CD14-positive monocyte (primary cell): ENCODE measurements around the gene DHRS9. TPM values are rescaled to one million over a fixed set of nuclear protein-coding genes. Genes with fewer than 3 reads are reported as not detected.
A peak's percentile ranks its signal among the peaks of the same experiment; 100 is the strongest.

Experiments used
- DNase-seq, 3 donors: peaks; one replicate each; pipeline ENCODE4 v3.0.0-alpha.2; 2011 to 2022
- H2AFZ ChIP-seq: 2 replicates; pipeline ENCODE4 v1.6.0; 2012; ENCODE audit warnings: mild to moderate bottlenecking, low read depth, low read length, inconsistent platforms; ENCODE audit not compliant: insufficient read depth, poor library complexity, severe bottlenecking
- H3K27ac ChIP-seq, 2 donors: 1 replicate in 1 of 2; 2 replicates in 1 of 2; pipeline ENCODE4 v1.5.1; 2012 to 2013; ENCODE audit warnings: low read length in 2 of 2, control low read depth in 1 of 2, inconsistent platforms in 1 of 2, low read depth in 1 of 2, mild to moderate bottlenecking in 1 of 2
- H3K27me3 ChIP-seq, 2 donors: one replicate each; pipeline versions ENCODE4 v1.6.0 to v1.6.1; 2011 to 2013; ENCODE audit warnings: low read length in 2 of 2; ENCODE audit not compliant: control insufficient read depth in 2 of 2, insufficient read depth in 2 of 2
- H3K36me3 ChIP-seq, 2 donors: replicated peaks in 1 of 2; 1 replicate in 1 of 2; 2 replicates in 1 of 2; pipeline versions ENCODE4 v1.5.1 to v1.6.1; 2012 to 2013; ENCODE audit warnings: low read length in 2 of 2, control low read depth in 1 of 2, inconsistent platforms in 1 of 2, mild to moderate bottlenecking in 1 of 2; ENCODE audit not compliant: insufficient read depth in 2 of 2, control insufficient read depth in 1 of 2
- H3K4me1 ChIP-seq, 2 donors: 1 replicate in 1 of 2; 2 replicates in 1 of 2; pipeline versions ENCODE4 v1.5.1 to v1.6.1; 2012 to 2013; ENCODE audit warnings: low read length in 2 of 2, control low read depth in 1 of 2, inconsistent platforms in 1 of 2, mild to moderate bottlenecking in 1 of 2, moderate library complexity in 1 of 2; ENCODE audit not compliant: insufficient read depth in 2 of 2, control insufficient read depth in 1 of 2
- H3K4me2 ChIP-seq: replicated peaks from 2 replicates; pipeline ENCODE3; 2012; ENCODE audit warnings: low read length, moderate library complexity, mild to moderate bottlenecking; ENCODE audit not compliant: poor library complexity, severe bottlenecking; ENCODE audit errors: extremely low read depth
- H3K4me3 ChIP-seq, 3 experiments: fragments of 200-600 bp in 1 of 3; sonication (generic) in 1 of 3; replicated peaks in 1 of 3; 1 replicate in 2 of 3; 2 replicates in 1 of 3; pipeline ENCODE4 v1.5.1; 2011 to 2013; ENCODE audit warnings: low read length in 3 of 3, mild to moderate bottlenecking in 3 of 3, control low read depth in 2 of 3, low read depth in 2 of 3, inconsistent platforms in 1 of 3, moderate library complexity in 1 of 3
- H3K79me2 ChIP-seq: 2 replicates; pipeline ENCODE4 v1.6.0; 2012; ENCODE audit warnings: mild to moderate bottlenecking, control low read depth, inconsistent platforms, low read length, moderate library complexity; ENCODE audit not compliant: insufficient read depth
- H3K9ac ChIP-seq: 2 replicates; pipeline ENCODE4 v1.6.0; 2017; ENCODE audit warnings: low read length, mild to moderate bottlenecking; ENCODE audit not compliant: insufficient read depth, poor library complexity, severe bottlenecking
- H3K9me3 ChIP-seq, 2 donors: replicated peaks in 1 of 2; 1 replicate in 1 of 2; 2 replicates in 1 of 2; pipeline versions ENCODE4 v1.5.1 to v1.6.1; 2012 to 2013; ENCODE audit warnings: low read length in 2 of 2, control low read depth in 1 of 2; ENCODE audit not compliant: control insufficient read depth in 1 of 2, insufficient read depth in 1 of 2
- H4K20me1 ChIP-seq: 2 replicates; pipeline ENCODE4 v1.6.0; 2012; ENCODE audit warnings: mild to moderate bottlenecking, low read length, control low read depth, moderate library complexity; ENCODE audit not compliant: insufficient read depth
- H3K27ac Mint-ChIP-seq, 7 donors: one replicate each; pipeline ENCODE4 v1.8.0; 2020; ENCODE audit warnings: mild to moderate bottlenecking in 7 of 7, mixed read lengths in 7 of 7, moderate library complexity in 6 of 7, inconsistent platforms in 2 of 7
- H3K27me3 Mint-ChIP-seq, 3 donors: one replicate each; pipeline ENCODE4 v1.8.0; 2021 to 2022; ENCODE audit warnings: low read depth in 3 of 3, mild to moderate bottlenecking in 3 of 3, mixed read lengths in 3 of 3, moderate library complexity in 3 of 3, inconsistent platforms in 1 of 3
- H3K36me3 Mint-ChIP-seq, 2 donors: one replicate each; pipeline ENCODE4 v1.8.0; 2020; ENCODE audit warnings: mixed read lengths in 2 of 2, inconsistent platforms in 1 of 2, mild to moderate bottlenecking in 1 of 2
- H3K4me1 Mint-ChIP-seq: one replicate; pipeline ENCODE4 v1.8.0; 2020; ENCODE audit warnings: mild to moderate bottlenecking, mixed read lengths
- H3K4me3 Mint-ChIP-seq, 2 donors: one replicate each; pipeline ENCODE4 v1.8.0; 2020; ENCODE audit warnings: mild to moderate bottlenecking in 2 of 2, mixed read lengths in 2 of 2, moderate library complexity in 1 of 2
- H3K9me3 Mint-ChIP-seq, 7 donors: one replicate each; pipeline ENCODE4 v1.8.0; 2020 to 2022; ENCODE audit warnings: mixed read lengths in 7 of 7, mild to moderate bottlenecking in 6 of 7, moderate library complexity in 6 of 7, inconsistent platforms in 2 of 7
- WGBS: methylation state at CpG from one replicate; pipeline ENCODE4 v1.1.5; 2013; ENCODE audit warnings: missing lambda C conversion rate; ENCODE audit not compliant: insufficient coverage; 5-methylcytosine and 5-hydroxymethylcytosine counted together
- intact Hi-C, 2 donors: fragments of 100-400 bp; cut with micrococcal nuclease; formaldehyde crosslinking; loops; one replicate each; pipeline versions ENCODE4 v1.15.0 to v1.15.1; 2023
- polyA plus RNA-seq, 3 donors: library from polyadenylated mRNA; depleted of rRNA in 1 of 3; unstranded in 2 of 3; stranded (reverse) in 1 of 3; fragments of 300-500 nt in 2 of 3; fragments of >200 nt in 1 of 3; fragmentation: Illumina TruSeq in 2 of 3; gene quantifications; 1 replicate in 2 of 3; 2 replicates in 1 of 3; pipeline ENCODE4 v1.2.3, GENCODE V29; 2012 to 2021
- TF ChIP-seq, protein P1 (sequence below): fragments of 200-600 bp; IDR thresholded peaks from one replicate; pipeline ENCODE4 v1.8.0; 2022; ENCODE audit warnings: antibody characterized with exemption, mild to moderate bottlenecking

DHRS9 gene
- polyA plus RNA-seq, 3 donors = 10.0 to 12.9 (median 10.0) TPM

DNA sequence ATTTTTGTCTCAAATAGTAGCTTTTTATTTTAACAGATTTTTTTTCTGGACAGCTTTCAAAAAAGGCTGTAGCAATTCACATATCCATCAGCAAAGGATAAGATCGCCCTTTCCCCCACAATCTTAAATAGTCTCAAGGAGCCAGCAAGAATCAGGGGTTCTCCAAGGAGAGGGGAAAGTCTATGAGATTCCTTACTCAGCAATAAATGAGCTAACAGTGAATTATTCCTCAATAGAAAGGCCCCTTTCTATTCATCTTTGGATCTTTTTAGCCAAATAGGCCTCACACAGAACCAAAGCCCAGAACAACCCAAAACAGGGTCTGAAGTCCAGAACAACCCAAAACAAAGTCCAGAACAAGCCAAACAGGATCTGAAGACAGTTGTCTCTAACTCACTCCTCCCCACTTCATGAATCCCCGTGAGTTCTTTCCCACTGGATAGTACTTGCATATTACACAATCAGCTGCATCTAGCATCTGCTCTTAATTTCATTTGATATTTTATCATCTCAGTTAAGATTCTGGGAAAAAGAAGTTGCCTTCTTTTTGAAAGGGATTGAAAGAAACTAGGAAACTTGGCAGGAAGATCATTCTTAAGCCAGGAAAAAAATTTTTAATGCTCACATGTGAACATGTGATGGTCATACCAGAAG, 3.4 kb upstream of the DHRS9 start:
- Mint-ChIP-seq H3K27ac (peak overlapping the region; percentile 77 to 93 (median 89)), H3K4me3 (no peak overlapping the region), H3K9me3 (peaks cover 0 to 2% (median 0%) of the 10 kb centered on the region in 7 donors), H3K4me1 (peaks cover 60% of the 10 kb centered on the region), H3K36me3 (no peaks in the 10 kb centered on the region), H3K27me3 (no peaks in the 10 kb centered on the region)
- no CpG with 5 or more reads among the region's 2 CpGs for WGBS
- no peaks in the 10 kb centered on the region for H4K20me1 ChIP-seq
- H3K27me3 ChIP-seq = no peaks in the 10 kb centered on the region
- peaks cover 13% of the 10 kb centered on the region for H3K79me2 ChIP-seq
- peak overlapping the region in 1 of 3 experiments; percentile 62 for H3K4me3 ChIP-seq
- intact Hi-C loops = loop anchor here in 1 of 2 donors (5.0 kb wide), 1 partner anchor 36 kb away; no protein-coding TSS in a partner anchor
- peak overlapping the region; percentile 61 for H3K4me2 ChIP-seq
- DNase-seq = no peak
- no peak overlapping the region for H2AFZ ChIP-seq
- H3K36me3 ChIP-seq = no peaks in the 10 kb centered on the region
- TF ChIP-seq, protein P1, sequence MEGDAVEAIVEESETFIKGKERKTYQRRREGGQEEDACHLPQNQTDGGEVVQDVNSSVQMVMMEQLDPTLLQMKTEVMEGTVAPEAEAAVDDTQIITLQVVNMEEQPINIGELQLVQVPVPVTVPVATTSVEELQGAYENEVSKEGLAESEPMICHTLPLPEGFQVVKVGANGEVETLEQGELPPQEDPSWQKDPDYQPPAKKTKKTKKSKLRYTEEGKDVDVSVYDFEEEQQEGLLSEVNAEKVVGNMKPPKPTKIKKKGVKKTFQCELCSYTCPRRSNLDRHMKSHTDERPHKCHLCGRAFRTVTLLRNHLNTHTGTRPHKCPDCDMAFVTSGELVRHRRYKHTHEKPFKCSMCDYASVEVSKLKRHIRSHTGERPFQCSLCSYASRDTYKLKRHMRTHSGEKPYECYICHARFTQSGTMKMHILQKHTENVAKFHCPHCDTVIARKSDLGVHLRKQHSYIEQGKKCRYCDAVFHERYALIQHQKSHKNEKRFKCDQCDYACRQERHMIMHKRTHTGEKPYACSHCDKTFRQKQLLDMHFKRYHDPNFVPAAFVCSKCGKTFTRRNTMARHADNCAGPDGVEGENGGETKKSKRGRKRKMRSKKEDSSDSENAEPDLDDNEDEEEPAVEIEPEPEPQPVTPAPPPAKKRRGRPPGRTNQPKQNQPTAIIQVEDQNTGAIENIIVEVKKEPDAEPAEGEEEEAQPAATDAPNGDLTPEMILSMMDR = no peak
- no peak overlapping the region for H3K9ac ChIP-seq
- no peaks in the 10 kb centered on the region for H3K9me3 ChIP-seq
- peaks cover 60 to 65% of the 10 kb centered on the region in 2 donors for H3K4me1 ChIP-seq
- peak overlapping the region in 1 of 2 donors; percentile 90 for H3K27ac ChIP-seq

DNA sequence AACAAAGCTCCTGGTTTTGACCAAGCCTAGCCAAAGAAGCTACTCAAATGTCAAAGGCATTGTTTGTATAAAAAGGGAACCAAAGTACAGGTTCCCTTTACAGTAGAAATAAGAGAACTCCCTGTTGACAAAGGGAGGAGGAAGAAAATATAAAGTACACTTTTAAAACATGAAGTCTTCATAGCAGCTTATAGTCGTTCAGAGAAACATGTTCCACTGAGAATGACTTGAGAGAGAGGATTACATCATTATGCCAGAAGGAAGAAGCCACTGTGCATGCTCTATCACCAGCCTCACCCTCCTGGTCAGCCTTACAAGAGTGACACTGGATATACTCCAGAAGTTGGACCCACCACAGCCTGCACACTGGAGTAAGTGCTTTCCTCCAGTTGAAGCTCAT, 2.5 kb upstream of the DHRS9 start:
- Histone ChIP-seq H3K4me1 (peaks cover 67 to 74% of the 10 kb centered on the region in 2 donors), H3K4me3 (peak overlapping the region; percentile 0 to 62 (median 47))

More for the DNA sequence above, 2.5 kb upstream of the DHRS9 start:
- intact Hi-C loops = loop anchor here in 1 of 2 donors (5.0 kb wide), 1 partner anchor 35 kb away; no protein-coding TSS in a partner anchor
- Histone ChIP-seq H2AFZ (no peak overlapping the region), H3K36me3 (no peaks in the 10 kb centered on the region), H3K9ac (peak overlapping the region; percentile 4), H3K9me3 (no peaks in the 10 kb centered on the region), H4K20me1 (no peaks in the 10 kb centered on the region), H3K27me3 (no peaks in the 10 kb centered on the region), H3K4me2 (peak overlapping the region; percentile 61), H3K27ac (peak overlapping the region; percentile 49 to 90), H3K79me2 (peaks cover 19% of the 10 kb centered on the region)
- WGBS = 0% methylated on average over 1 of the region's 1 CpG
- peak overlapping the region; percentile 43 to 81 for H3K4me3 Mint-ChIP-seq
- peak; percentile 54 to 76 (median 57) for DNase-seq
- TF ChIP-seq, protein P1 = no peak
- H3K9me3 Mint-ChIP-seq = peaks cover 0 to 2% (median 0%) of the 10 kb centered on the region in 7 donors
- H3K36me3 Mint-ChIP-seq = no peaks in the 10 kb centered on the region
- H3K4me1 Mint-ChIP-seq = peaks cover 68% of the 10 kb centered on the region
- H3K27me3 Mint-ChIP-seq = no peaks in the 10 kb centered on the region
- H3K27ac Mint-ChIP-seq = peak overlapping the region; percentile 77 to 93 (median 89)
